GM23248 (cell line): ENCODE measurements around the gene TNNI3K.

Experiments
- EZH2 ChIP-seq: fragments of 200-600 bp; sonication (generic); IDR thresholded peaks from 2 replicates; pipeline ENCODE4 v1.6.1; 2018; ENCODE audit warnings: antibody characterized with exemption, mild to moderate bottlenecking; ENCODE audit not compliant: insufficient read depth, poor library complexity, severe bottlenecking
- EZH2phosphoT487 ChIP-seq: fragments of 200-600 bp; sonication (generic); IDR thresholded peaks from 2 replicates; pipeline ENCODE4 v1.6.1; 2018; ENCODE audit warnings: antibody characterized with exemption, moderate library complexity, mild to moderate bottlenecking, low read depth; ENCODE audit not compliant: insufficient read depth

GRCh38 chr1:74396462-74396861, 161.3 kb downstream of the TNNI3K start:
- TF ChIP-seq EZH2 (no peak), EZH2phosphoT487 (no peak)
